Activated naive CD4-positive, alpha-beta T cell treated with anti-CD3 and anti-CD28 coated beads, Interleukin-2, amount 10 ng/mL, durations not matched to agents 7 days and 5 days (primary cell): ENCODE results near the gene NAMPT.
"Not testable (repeated sequence)": the region's sequence is repeated elsewhere in the genome, so short reads cannot be mapped to it uniquely, and the experiment has no call there.

Experiments
- CTCF ChIA-PET: fragments of 350-600 bp; sonication (Branson Sonifier 250); formaldehyde crosslinking; loops from one replicate; lab custom pipeline; 2021; ENCODE audit warnings: antibody characterized with exemption; lab: Charles Lee
- DNase-seq: peaks from one replicate; pipeline ENCODE4 v3.0.0-alpha.2; 2020
- H3K27ac Mint-ChIP-seq: one replicate; pipeline ENCODE4 v1.8.0; 2021; ENCODE audit warnings: mild to moderate bottlenecking, moderate library complexity, mixed read lengths
- H3K27me3 Mint-ChIP-seq: one replicate; pipeline ENCODE4 v1.8.0; 2021; ENCODE audit warnings: mild to moderate bottlenecking, mixed read lengths
- H3K36me3 Mint-ChIP-seq: one replicate; pipeline ENCODE4 v1.8.0; 2021; ENCODE audit warnings: mixed read lengths
- H3K4me1 Mint-ChIP-seq: one replicate; pipeline ENCODE4 v1.8.0; 2021; ENCODE audit warnings: mixed read lengths
- H3K4me3 Mint-ChIP-seq: one replicate; pipeline ENCODE4 v1.8.0; 2021; ENCODE audit warnings: mild to moderate bottlenecking, moderate library complexity, mixed read lengths
- H3K9me3 Mint-ChIP-seq: one replicate; pipeline ENCODE4 v1.8.0; 2021; ENCODE audit warnings: mixed read lengths

Gene NAMPT

GRCh38 chr7:106219170-106219569 is 65.6 kb downstream of the NAMPT start:
- H3K4me1 Mint-ChIP-seq, result peaks cover 34% of the 10 kb centered on the region
- no peak overlapping the region for H3K4me3 Mint-ChIP-seq
- no peak for DNase-seq
- H3K27me3 Mint-ChIP-seq, result peaks cover 19% of the 10 kb centered on the region
- CTCF ChIA-PET, result interaction anchor here (0.6 kb wide), 1 partner anchor 165 kb away, joined by 4 read pairs; no protein-coding TSS in a partner anchor
- H3K36me3 Mint-ChIP-seq, result no peaks in the 10 kb centered on the region
- no peak overlapping the region for H3K27ac Mint-ChIP-seq
- H3K9me3 Mint-ChIP-seq, result no peaks in the 10 kb centered on the region

DNA sequence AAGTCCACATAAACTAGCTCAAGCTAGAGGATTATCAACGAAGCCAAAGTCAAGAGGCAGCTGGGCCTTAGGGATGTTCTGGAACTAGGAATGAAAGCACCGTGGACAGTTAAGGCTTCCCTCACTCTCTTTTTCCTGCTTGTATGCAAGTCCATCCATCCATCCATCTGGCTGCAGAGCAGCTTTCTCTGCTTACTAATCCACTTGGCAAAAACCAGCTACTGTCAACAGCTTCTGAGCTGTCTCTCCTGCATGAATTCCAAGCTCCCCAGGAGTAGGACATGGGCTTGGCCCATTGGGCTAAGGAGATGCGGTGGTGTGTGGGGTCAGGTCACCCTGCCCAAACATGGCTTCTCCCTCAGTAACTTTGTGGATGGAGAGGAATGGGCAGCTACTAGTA is 66.2 kb downstream of the NAMPT start:
- peaks cover 34% of the 10 kb centered on the region for H3K4me1 Mint-ChIP-seq
- no peak overlapping the region for H3K27ac Mint-ChIP-seq
- no peak overlapping the region for H3K4me3 Mint-ChIP-seq
- CTCF ChIA-PET, result interaction anchor here (0.5 to 0.6 kb wide), 2 partner anchors 23 to 165 kb away, joined by 3 to 4 read pairs; no protein-coding TSS in a partner anchor
- no peak for DNase-seq
- no peaks in the 10 kb centered on the region for H3K36me3 Mint-ChIP-seq
- no peaks in the 10 kb centered on the region for H3K9me3 Mint-ChIP-seq
- H3K27me3 Mint-ChIP-seq, result peaks cover 21% of the 10 kb centered on the region

DNA sequence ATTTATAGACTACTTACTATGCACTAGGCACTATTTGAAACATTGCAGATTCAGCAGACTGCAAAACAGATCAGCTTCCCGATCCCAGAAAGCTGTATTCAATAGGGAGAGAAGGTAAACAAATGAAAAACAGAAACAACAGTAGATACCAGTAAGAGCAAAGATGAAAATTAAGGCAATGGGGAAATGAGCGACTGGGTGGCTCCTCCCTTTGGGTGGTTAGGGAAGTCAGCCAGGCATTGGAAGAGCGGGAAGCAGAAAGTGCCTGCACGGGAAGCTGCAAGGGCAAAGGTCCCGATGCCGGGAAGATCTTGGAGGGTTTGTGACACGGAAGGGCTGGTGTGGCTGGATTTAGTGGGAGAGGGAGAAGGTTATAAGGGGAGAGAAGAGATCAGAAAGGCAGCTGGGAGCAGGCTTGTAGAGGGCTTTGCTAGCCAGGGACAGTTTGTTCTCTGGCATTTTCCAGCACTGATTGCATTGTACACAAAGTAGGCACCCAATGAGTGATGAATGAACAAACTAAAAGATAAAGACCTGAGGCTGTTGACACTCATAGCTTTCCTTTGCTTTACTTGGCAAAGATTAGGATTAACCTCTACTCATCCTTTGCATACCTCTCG is 67.8 kb downstream of the NAMPT start:
- no peak overlapping the region for H3K27ac Mint-ChIP-seq

GRCh38 chr7:106216517-106216922 is 68.3 kb downstream of the NAMPT start:
- Mint-ChIP-seq H3K4me3 (no peak overlapping the region), H3K4me1 (peaks cover 17% of the 10 kb centered on the region), H3K9me3 (no peaks in the 10 kb centered on the region), H3K27ac (peak overlapping the region; percentile 25), H3K27me3 (peaks cover 24% of the 10 kb centered on the region), H3K36me3 (no peaks in the 10 kb centered on the region)
- DNase-seq, result no peak
- CTCF ChIA-PET, result interaction anchor here (1.5 kb wide), 1 partner anchor 62 kb away, joined by 3 read pairs; no protein-coding TSS in a partner anchor

More for the DNA sequence above, 67.8 kb downstream of the NAMPT start:
- Mint-ChIP-seq H3K4me3 (no peak overlapping the region), H3K27me3 (peaks cover 24% of the 10 kb centered on the region), H3K4me1 (peaks cover 19% of the 10 kb centered on the region), H3K9me3 (no peaks in the 10 kb centered on the region), H3K36me3 (no peaks in the 10 kb centered on the region)
- CTCF ChIA-PET, result interaction anchor here (1.5 kb wide), 1 partner anchor 63 kb away, joined by 3 read pairs; no protein-coding TSS in a partner anchor
- DNase-seq, result no peak

DNA sequence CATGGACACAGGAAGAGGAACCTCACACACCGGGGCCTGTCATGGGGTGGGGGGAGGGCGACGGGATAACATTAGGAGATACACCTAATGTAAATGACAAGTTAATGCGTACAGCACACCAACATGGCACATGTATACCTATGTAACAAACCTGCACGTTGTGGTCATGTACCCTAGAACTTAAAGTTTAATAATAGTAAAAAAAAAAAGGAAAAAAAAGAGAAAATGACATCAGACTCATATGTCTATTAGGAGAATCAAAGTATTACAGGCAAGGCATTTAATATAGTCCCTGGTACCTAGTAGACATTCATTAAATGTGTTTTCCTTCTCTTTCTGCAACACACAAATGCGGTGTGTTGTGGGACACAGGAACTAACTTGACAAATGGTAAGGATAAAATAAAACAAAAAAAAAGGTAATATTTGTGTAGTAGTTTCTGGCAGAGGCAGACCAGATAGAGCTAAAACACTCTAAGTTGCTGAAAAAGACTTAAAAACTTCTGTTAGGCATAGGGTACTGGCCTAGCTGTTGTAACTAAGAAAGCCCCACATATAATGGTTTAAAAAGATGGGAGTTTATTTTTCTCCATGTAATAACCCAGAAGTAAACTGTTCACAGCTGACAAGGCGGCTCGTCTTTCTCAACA is 68.8 kb downstream of the NAMPT start:
- Mint-ChIP-seq H3K27ac (peak overlapping the region; percentile 25), H3K27me3 (peaks cover 20% of the 10 kb centered on the region), H3K4me1 (peaks cover 14% of the 10 kb centered on the region), H3K4me3 (no peak overlapping the region), H3K9me3 (no peaks in the 10 kb centered on the region), H3K36me3 (no peaks in the 10 kb centered on the region)
- CTCF ChIA-PET, result interaction anchor here (1.5 kb wide), 1 partner anchor 62 kb away, joined by 3 read pairs; no protein-coding TSS in a partner anchor
- no peak for DNase-seq

DNA sequence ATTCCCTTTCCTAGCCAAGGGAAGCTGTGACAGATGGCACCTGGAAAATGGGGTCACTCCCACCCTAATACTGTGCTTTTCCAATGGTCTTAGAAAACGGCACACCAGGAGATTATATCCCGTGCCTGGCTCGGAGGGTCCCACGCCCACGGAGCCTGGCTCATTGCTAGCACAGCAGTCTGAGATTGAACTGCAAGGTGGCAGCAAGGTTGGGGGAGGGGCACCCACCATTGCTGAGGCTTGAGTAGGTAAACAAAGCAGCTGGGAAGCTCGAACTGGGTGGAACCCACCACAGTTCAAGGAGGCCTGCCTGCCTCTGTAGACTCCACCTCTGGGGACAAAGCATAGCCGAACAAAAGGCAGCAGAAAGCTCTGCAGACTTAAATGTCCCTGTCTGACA is 75.8 kb downstream of the NAMPT start:
- H3K27ac Mint-ChIP-seq, CTCF ChIA-PET, H3K9me3 Mint-ChIP-seq, H3K4me1 Mint-ChIP-seq, DNase-seq, H3K4me3 Mint-ChIP-seq, H3K36me3 Mint-ChIP-seq: not testable (repeated sequence)
- peaks cover 33% of the 10 kb centered on the region for H3K27me3 Mint-ChIP-seq

GRCh38 chr7:106206826-106207541 is 77.8 kb downstream of the NAMPT start:
- no peak for DNase-seq
- Mint-ChIP-seq H3K27me3 (peaks cover 24% of the 10 kb centered on the region), H3K4me1 (no peaks in the 10 kb centered on the region), H3K4me3 (no peak overlapping the region), H3K36me3 (no peaks in the 10 kb centered on the region), H3K9me3 (no peaks in the 10 kb centered on the region), H3K27ac (no peak overlapping the region)
- CTCF ChIA-PET, result no interaction called here

GRCh38 chr7:106205621-106206222 is 79.1 kb downstream of the NAMPT start:
- Mint-ChIP-seq H3K4me1 (no peaks in the 10 kb centered on the region), H3K9me3 (no peaks in the 10 kb centered on the region), H3K27me3 (peaks cover 24% of the 10 kb centered on the region), H3K4me3 (no peak overlapping the region), H3K36me3 (no peaks in the 10 kb centered on the region), H3K27ac (no peak overlapping the region)
- CTCF ChIA-PET, result no interaction called here
- DNase-seq, result no peak

DNA sequence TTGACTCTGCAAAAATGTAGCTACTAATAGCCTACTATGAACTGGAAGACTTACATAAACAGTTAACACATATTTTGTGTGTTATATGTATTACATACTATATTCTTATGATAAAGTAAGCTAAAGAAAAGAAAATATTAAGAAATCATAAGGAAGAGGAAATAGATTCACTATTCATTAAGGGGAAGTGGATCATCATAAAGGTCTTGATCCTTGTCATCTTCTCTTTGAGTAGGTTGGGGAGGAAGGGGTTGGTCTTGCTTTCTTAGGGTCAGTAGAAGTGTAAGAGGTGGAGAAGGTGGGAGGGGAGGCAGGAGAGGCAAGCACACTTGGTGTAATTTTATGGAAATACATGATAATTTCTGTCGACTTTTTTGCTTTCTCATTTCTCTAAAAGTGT is 81.3 kb downstream of the NAMPT start:
- DNase-seq, result no peak
- Mint-ChIP-seq H3K36me3 (no peaks in the 10 kb centered on the region), H3K9me3 (no peaks in the 10 kb centered on the region), H3K4me1 (no peaks in the 10 kb centered on the region), H3K27me3 (peaks cover 18% of the 10 kb centered on the region), H3K27ac (no peak overlapping the region), H3K4me3 (no peak overlapping the region)
- CTCF ChIA-PET, result no interaction called here

DNA sequence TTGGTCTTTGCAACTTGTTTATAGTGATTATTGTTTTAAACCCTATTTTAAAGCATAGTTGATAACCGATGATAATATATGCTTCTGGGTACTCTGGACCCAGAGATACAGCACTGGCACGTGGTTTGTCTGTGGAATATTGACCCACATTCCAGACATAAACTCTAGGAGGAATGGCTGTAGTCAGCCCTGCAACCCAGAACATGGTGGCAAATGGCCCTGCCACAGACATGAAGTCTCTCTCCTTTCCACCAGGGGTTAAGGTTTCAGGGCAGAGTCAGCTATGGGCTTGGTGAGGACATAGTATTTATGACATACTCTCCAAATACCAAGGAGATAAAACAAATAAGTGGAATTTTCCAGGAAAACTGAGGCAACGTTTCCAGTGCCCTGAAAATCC is 83.6 kb downstream of the NAMPT start:
- CTCF ChIA-PET, result no interaction called here
- H3K27me3 Mint-ChIP-seq, result peaks cover 10% of the 10 kb centered on the region
- H3K27ac Mint-ChIP-seq, result no peak overlapping the region
- no peaks in the 10 kb centered on the region for H3K9me3 Mint-ChIP-seq
- no peak overlapping the region for H3K4me3 Mint-ChIP-seq
- DNase-seq, result no peak
- H3K36me3 Mint-ChIP-seq, result no peaks in the 10 kb centered on the region
- no peaks in the 10 kb centered on the region for H3K4me1 Mint-ChIP-seq

DNA sequence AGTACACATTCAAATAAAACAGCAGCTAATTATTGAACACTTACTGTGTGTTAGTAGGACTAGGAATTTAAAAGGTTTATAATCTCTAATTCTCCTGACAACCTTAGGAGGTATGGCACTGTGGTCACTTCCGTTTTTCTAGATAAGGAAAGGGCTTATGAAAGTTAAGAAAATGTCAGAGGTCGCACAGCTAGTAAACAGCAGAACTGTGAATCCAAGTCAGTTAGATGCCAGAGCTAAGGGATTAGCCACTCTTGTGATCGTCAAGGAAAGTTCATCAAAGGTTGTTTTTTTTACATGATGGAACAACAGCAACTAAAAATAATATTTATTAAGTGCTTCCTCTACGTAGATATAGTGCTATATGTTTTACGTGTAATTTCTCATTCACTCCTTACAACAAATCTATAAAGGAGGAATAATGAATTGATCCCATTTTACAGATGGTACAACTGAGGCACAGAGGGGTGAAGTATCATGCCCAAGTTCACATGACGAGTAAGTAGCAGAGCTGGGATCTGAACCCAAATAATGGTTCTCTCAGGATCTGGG is 84.9 kb downstream of the NAMPT start:
- Mint-ChIP-seq H3K9me3 (no peaks in the 10 kb centered on the region), H3K36me3 (no peaks in the 10 kb centered on the region), H3K4me1 (no peaks in the 10 kb centered on the region), H3K4me3 (no peak overlapping the region), H3K27me3 (peaks cover 11% of the 10 kb centered on the region), H3K27ac (no peak overlapping the region)
- CTCF ChIA-PET, result interaction anchor here (1.2 kb wide), 1 partner anchor 32 kb away, joined by 4 read pairs; no protein-coding TSS in a partner anchor
- no peak for DNase-seq

DNA sequence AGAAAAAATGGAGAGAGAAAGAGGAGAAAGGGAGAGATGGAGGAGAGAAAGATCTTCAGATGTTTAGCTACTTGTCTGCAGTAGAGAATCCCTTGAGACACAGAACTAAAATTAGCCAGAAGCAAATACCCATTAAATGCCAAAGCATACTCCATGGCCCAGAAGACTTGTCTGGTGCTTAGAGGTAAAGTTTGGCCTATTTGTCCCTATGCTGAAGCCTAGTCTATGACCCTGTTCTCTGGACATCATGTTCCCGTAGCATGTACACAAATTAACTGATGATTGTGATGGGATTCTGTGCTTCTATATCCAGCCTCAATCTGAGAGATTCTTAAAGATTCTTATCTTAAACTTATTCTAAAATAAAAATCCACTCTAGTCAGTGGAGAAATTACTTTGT is 85.8 kb downstream of the NAMPT start:
- peaks cover 13% of the 10 kb centered on the region for H3K27me3 Mint-ChIP-seq
- no peaks in the 10 kb centered on the region for H3K9me3 Mint-ChIP-seq
- CTCF ChIA-PET, result no interaction called here
- no peak overlapping the region for H3K27ac Mint-ChIP-seq
- no peaks in the 10 kb centered on the region for H3K36me3 Mint-ChIP-seq
- no peak for DNase-seq
- H3K4me3 Mint-ChIP-seq, result no peak overlapping the region
- H3K4me1 Mint-ChIP-seq, result no peaks in the 10 kb centered on the region
